ENCODE data around the gene PRUNE1.

GRCh38 chr1:150995896-150996295 is 12.4 kb upstream of the PRUNE1 start:
- peak in 1 of 3 donors; percentile 97 for TF ChIP-seq CTCF (IDR thresholded peaks at IDR 0.05)
- no peak for TF ChIP-seq POLR2A (IDR thresholded peaks at IDR 0.05)
